GM08714 (cell line): ENCODE data around the gene OTOP1.
"Not testable (repeated sequence)": the region's sequence is repeated elsewhere in the genome, so short reads cannot be mapped to it uniquely, and the experiment has no call there.

ENCODE experiments used
- H3K4me3 ChIP-seq: fragments of 200-500 bp; sonication (Bioruptor generic); 2 replicates; pipeline ENCODE4 v1.5.1; 2014; ENCODE audit warnings: mild to moderate bottlenecking, low read length, inconsistent platforms
- ZNF274 ChIP-seq: IDR thresholded peaks from 2 replicates; pipeline ENCODE4 v1.6.1; 2012; ENCODE audit warnings: mild to moderate bottlenecking, low read depth, low read length

OTOP1 gene

DNA sequence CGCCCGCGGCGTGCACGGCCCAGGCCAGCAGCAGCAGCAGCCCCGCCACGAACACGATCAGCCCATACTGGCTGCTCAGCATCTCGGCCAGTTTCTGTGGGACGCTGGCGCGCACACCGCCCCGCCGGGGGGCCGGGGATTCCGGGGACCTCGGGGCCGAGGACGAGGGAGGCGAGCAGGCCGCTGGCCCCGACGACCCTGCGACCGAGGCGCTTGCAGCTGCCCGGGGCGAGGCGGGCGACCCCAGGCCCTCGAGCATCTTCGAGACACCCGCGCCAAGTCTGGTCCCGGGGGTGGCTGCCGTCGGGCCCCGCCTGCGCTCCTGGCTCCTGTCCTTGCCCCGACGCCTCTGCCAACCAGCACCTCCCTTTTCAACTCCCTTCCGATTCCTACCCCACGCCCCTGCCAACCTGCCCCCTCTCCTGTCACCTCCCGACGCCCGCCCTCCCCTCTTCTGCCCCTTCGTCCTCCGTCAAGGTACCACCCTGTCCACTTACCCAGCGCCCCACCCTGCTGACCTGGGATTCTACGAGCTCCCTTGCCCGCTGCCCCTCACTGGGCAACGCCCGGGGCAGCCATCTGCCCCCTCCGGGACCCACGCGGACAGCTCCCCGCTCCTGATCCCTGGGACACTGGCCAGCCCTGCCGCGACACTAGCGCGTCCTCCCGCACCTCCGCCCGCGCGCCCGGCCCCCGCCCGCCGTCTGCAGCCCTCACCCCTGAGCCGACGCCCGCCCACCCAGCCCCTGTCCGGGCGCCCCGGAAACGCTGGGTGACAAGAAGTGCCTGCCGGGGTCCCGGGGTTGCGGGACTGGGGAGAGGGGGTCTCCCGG is at the start of gene OTOP1:
TSS of gene OTOP1 (minus strand) at position 324 of the 833 bp plus-strand sequence. CDS start at position 259, 65 bp downstream.
- no peak within 1 kb of the TSS for H3K4me3 ChIP-seq
- no peak for TF ChIP-seq ZNF274

- H3K4me3 ChIP-seq, result no peak overlapping the region
- TF ChIP-seq ZNF274, result no peak
These were observed 47.5 kb upstream of the OTOP1 start for GRCh38 chr4:4274226-4274625.

GRCh38 chr4:4271912-4272311 is 45.2 kb upstream of the OTOP1 start:
- TF ChIP-seq ZNF274, result no peak
- H3K4me3 ChIP-seq, result no peak overlapping the region

- H3K4me3 ChIP-seq, result no peak overlapping the region
- TF ChIP-seq ZNF274, result no peak
These were observed 43.8 kb upstream of the OTOP1 start for GRCh38 chr4:4270529-4270928.

DNA sequence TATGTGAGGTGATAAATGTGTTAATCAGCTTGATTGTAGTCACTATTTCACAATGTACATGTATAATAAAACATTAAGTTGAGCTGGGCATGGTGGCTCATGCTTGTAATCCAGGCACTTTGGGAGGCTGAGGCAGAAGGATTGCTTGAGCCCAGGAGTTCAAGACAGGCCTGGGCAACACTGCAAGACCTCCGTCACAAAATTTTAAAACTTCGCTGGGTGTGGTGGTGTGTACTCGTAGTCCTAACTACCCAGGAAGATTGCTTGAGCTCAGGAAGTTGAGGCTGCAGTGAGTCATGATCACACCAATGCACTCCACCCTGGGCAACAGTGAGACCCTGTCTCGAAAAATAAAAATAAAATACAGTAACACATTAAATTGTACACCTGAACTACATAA is 43.1 kb upstream of the OTOP1 start:
- no peak overlapping the region for H3K4me3 ChIP-seq

GRCh38 chr4:4269331-4269731 is 42.6 kb upstream of the OTOP1 start:
- no peak for TF ChIP-seq ZNF274
- no peak overlapping the region for H3K4me3 ChIP-seq

More for the DNA sequence above, 43.1 kb upstream of the OTOP1 start:
- no peak for TF ChIP-seq ZNF274

GRCh38 chr4:4268776-4269175 is 42.0 kb upstream of the OTOP1 start:
- no peak overlapping the region for H3K4me3 ChIP-seq
- TF ChIP-seq ZNF274, result no peak

GRCh38 chr4:4267981-4268380 is 41.3 kb upstream of the OTOP1 start:
- H3K4me3 ChIP-seq, result no peak overlapping the region
- no peak for TF ChIP-seq ZNF274

GRCh38 chr4:4260185-4260751 is 33.5 kb upstream of the OTOP1 start:
- TF ChIP-seq ZNF274, result no peak
- no peak overlapping the region for H3K4me3 ChIP-seq

- H3K4me3 ChIP-seq, result no peak overlapping the region
- TF ChIP-seq ZNF274, result no peak
These were observed 32.9 kb upstream of the OTOP1 start for GRCh38 chr4:4259484-4260100.

GRCh38 chr4:4257705-4258104 is 31.0 kb upstream of the OTOP1 start:
- not testable (repeated sequence) for H3K4me3 ChIP-seq

DNA sequence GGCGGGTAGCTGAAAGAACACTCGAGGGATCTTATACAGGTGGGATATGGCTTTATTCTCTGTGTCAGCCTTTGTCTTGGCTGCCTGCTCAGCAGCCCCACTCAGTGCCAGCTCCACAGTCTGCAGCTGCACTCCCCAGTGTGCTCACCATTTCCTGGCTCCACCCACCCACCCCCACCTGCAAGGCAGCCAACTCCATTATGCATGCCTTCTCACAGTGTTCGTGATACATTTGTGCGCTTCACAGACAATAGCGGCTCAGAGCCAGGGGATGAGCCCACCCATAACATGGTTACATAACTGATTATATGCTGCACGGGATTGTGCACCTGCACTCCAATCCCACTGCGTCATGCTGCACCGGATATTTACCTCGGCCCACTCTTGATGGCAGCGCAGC is 30.1 kb upstream of the OTOP1 start:
- H3K4me3 ChIP-seq, result no peak overlapping the region
- no peak for TF ChIP-seq ZNF274

DNA sequence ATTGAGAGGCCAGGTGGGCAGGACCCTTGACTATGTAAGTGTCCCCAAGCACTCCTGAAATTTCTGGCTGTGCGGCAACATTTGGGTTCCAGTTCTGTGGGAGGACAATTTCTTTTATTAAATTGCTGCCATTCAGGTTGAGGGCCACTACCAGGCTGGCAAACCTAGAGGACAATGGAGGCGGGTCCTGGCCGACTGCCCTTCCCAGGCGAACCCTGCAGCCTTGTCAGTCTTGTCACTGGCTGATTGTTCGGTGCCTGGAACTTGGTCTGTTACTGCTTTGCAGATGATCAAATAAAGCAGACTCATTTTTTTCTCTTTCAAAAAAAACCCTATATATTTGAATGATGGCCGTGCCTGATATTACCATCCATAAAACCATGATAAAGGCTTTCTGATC is 27.9 kb upstream of the OTOP1 start:
- H3K4me3 ChIP-seq, result no peak overlapping the region
- no peak for TF ChIP-seq ZNF274

GRCh38 chr4:4254199-4254598 is 27.5 kb upstream of the OTOP1 start:
- no peak overlapping the region for H3K4me3 ChIP-seq
- TF ChIP-seq ZNF274, result no peak

- H3K4me3 ChIP-seq, result no peak overlapping the region
- TF ChIP-seq ZNF274, result no peak
These were observed 23.1 kb upstream of the OTOP1 start for GRCh38 chr4:4249866-4250265.

DNA sequence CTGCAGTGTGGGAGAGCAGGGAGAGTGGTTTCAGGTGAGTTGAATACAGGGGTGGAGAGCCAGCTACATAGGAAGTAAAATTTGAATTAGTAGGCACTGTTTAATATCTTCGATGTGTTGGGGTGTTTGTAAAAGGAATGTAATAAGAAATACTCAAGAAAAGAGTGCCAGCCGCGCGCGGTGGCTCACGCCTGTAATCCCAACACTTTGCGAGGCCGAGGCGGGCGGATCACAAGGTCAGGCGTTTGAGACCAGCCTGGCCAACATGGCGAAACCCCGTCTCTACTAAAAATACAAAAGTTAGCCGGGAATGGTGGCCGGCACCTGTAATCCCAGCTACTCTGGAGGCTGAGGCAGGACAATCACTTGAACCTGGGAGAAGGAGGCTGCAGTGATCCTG is 22.6 kb upstream of the OTOP1 start:
- not testable (repeated sequence) for H3K4me3 ChIP-seq
